ENCODE data around the gene THOC5.
A peak's percentile ranks its signal among the peaks of the same experiment; 100 is the strongest.

DNA sequence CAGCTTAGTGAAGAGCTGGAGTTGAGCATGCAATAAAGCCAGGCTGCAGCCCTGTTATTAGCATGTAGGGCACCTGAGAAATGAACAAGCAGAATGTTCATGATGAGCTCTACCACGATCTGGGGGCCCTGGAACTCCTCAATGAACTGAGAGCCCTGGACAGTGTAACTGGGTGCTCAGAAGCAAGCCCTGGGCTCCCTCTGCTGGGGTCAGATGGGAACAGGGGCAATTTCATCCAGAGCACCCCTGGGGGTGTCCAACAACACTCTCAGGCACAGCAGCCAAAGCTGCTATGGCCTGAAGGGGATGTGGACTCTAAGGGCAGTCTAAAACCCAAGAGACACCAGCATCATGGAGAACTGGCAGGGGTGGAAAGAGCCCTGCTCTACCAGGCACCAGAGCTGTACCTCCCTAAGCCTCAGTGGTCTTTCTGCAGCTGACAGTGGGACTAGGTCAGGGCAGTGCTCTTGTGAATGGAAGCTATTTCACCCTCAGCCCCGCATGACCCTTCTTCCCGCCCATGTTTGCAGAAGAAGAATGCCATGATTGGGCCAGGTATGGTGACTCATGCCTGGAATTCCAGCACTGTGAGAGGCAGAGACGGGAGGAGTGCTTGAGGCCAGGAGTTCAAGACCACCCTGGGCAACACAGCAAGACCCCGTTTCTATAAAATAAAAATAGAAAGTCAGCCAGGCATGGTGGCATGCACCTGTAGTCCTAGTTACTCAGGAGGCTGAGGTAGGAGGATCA is 28.9 kb downstream of the THOC5 start:
- TF ChIP-seq, protein P1, sequence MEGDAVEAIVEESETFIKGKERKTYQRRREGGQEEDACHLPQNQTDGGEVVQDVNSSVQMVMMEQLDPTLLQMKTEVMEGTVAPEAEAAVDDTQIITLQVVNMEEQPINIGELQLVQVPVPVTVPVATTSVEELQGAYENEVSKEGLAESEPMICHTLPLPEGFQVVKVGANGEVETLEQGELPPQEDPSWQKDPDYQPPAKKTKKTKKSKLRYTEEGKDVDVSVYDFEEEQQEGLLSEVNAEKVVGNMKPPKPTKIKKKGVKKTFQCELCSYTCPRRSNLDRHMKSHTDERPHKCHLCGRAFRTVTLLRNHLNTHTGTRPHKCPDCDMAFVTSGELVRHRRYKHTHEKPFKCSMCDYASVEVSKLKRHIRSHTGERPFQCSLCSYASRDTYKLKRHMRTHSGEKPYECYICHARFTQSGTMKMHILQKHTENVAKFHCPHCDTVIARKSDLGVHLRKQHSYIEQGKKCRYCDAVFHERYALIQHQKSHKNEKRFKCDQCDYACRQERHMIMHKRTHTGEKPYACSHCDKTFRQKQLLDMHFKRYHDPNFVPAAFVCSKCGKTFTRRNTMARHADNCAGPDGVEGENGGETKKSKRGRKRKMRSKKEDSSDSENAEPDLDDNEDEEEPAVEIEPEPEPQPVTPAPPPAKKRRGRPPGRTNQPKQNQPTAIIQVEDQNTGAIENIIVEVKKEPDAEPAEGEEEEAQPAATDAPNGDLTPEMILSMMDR (conservative IDR thresholded peaks at IDR 0.05; ENCODE audit: low read length) = peak; percentile 60
- TF ChIP-seq EZH2phosphoT487 (IDR thresholded peaks at IDR 0.05; ENCODE audit: borderline replicate concordance) = no peak
